Trophoblast cell (in vitro differentiated cells and primary cell): Measurements from ENCODE around the gene TRIM34. TPM values are rescaled to one million over a fixed set of nuclear protein-coding genes. Genes with fewer than 3 reads are reported as not detected.
A peak's percentile ranks its signal among the peaks of the same experiment; 100 is the strongest.

Experiments
- DNase-seq, 2 donors: peaks; one replicate each; pipeline ENCODE4 v3.0.0-alpha.2; 2016
- H2AFZ ChIP-seq: 2 replicates; pipeline ENCODE4 v1.6.1; 2013; ENCODE audit warnings: low read length, moderate library complexity, mild to moderate bottlenecking; ENCODE audit not compliant: insufficient read depth, poor library complexity
- H2AK5ac ChIP-seq: 2 replicates; pipeline ENCODE4 v1.6.1; 2013; ENCODE audit warnings: mild to moderate bottlenecking, low read length
- H2BK120ac ChIP-seq: 2 replicates; pipeline ENCODE4 v1.6.1; 2013; ENCODE audit warnings: low read length, mild to moderate bottlenecking, moderate library complexity; ENCODE audit not compliant: insufficient read depth, poor library complexity
- H2BK12ac ChIP-seq: 2 replicates; pipeline ENCODE4 v1.6.1; 2013; ENCODE audit warnings: mild to moderate bottlenecking, low read length, moderate library complexity
- H2BK5ac ChIP-seq: 2 replicates; pipeline ENCODE4 v1.6.1; 2013; ENCODE audit warnings: low read length, low read depth, moderate library complexity, mild to moderate bottlenecking; ENCODE audit not compliant: poor library complexity
- H3K14ac ChIP-seq: 2 replicates; pipeline ENCODE4 v1.6.1; 2013; ENCODE audit warnings: mild to moderate bottlenecking, low read length
- H3K18ac ChIP-seq: 2 replicates; pipeline ENCODE4 v1.6.1; 2013; ENCODE audit warnings: mild to moderate bottlenecking, low read length
- H3K23ac ChIP-seq: 2 replicates; pipeline ENCODE4 v1.6.1; 2013; ENCODE audit warnings: low read length
- H3K27ac ChIP-seq: 2 replicates; pipeline ENCODE4 v1.5.1; 2013; ENCODE audit warnings: low read depth, mild to moderate bottlenecking, inconsistent platforms, low read length, moderate library complexity
- H3K27me3 ChIP-seq: 2 replicates; pipeline ENCODE4 v1.6.1; 2013; ENCODE audit warnings: inconsistent platforms, mild to moderate bottlenecking, low read length, moderate library complexity; ENCODE audit not compliant: insufficient read depth
- H3K36me3 ChIP-seq, 2 experiments: 1 replicate in 1 of 2; 2 replicates in 1 of 2; pipeline ENCODE4 v1.6.1; 2013; ENCODE audit warnings: low read length in 2 of 2, mild to moderate bottlenecking in 2 of 2, moderate library complexity in 1 of 2; ENCODE audit not compliant: insufficient read depth in 2 of 2, control insufficient read depth in 1 of 2
- H3K4ac ChIP-seq: 2 replicates; pipeline ENCODE4 v1.6.1; 2013; ENCODE audit warnings: low read depth, mild to moderate bottlenecking, low read length, moderate library complexity
- H3K4me1 ChIP-seq, 2 experiments: 1 replicate in 1 of 2; 2 replicates in 1 of 2; pipeline ENCODE4 v1.6.1; 2013; ENCODE audit warnings: low read length in 2 of 2, mild to moderate bottlenecking in 2 of 2, moderate library complexity in 1 of 2; ENCODE audit not compliant: insufficient read depth in 2 of 2, control insufficient read depth in 1 of 2
- H3K4me2 ChIP-seq: 2 replicates; pipeline ENCODE4 v1.6.1; 2013; ENCODE audit warnings: inconsistent platforms, mild to moderate bottlenecking, low read length, moderate library complexity
- H3K4me3 ChIP-seq: 2 replicates; pipeline ENCODE4 v1.5.1; 2013; ENCODE audit warnings: mild to moderate bottlenecking, low read depth, low read length, inconsistent platforms
- H3K79me1 ChIP-seq: one replicate; pipeline ENCODE4 v1.6.1; 2013; ENCODE audit warnings: low read length
- H3K79me2 ChIP-seq: 2 replicates; pipeline ENCODE4 v1.6.1; 2013; ENCODE audit warnings: low read length, mild to moderate bottlenecking; ENCODE audit not compliant: control insufficient read depth, insufficient read depth, poor library complexity
- H3K9ac ChIP-seq: 2 replicates; pipeline ENCODE4 v1.6.1; 2013; ENCODE audit warnings: mild to moderate bottlenecking, low read length
- H3K9me3 ChIP-seq: 2 replicates; pipeline ENCODE4 v1.6.1; 2013; ENCODE audit warnings: low read depth, mild to moderate bottlenecking, control low read depth, inconsistent platforms, low read length; ENCODE audit not compliant: insufficient read depth
- H4K12ac ChIP-seq: 2 replicates; pipeline ENCODE4 v1.6.1; 2013; ENCODE audit warnings: low read depth, mild to moderate bottlenecking, low read length, moderate library complexity
- H4K8ac ChIP-seq: 2 replicates; pipeline ENCODE4 v1.6.1; 2013; ENCODE audit warnings: low read depth, mild to moderate bottlenecking, low read length, moderate library complexity
- H4K91ac ChIP-seq: one replicate; pipeline ENCODE4 v1.6.1; 2013; ENCODE audit warnings: low read depth, mild to moderate bottlenecking, low read length, moderate library complexity
- WGBS: extraction: QIAGEN DNeasy Blood & Tissue Kit; methylation state at CpG from one replicate; pipeline ENCODE4 v1.1.7; 2013; ENCODE audit warnings: missing lambda C conversion rate; ENCODE audit not compliant: insufficient read length, insufficient coverage; ENCODE audit errors: extremely low coverage; 5-methylcytosine and 5-hydroxymethylcytosine counted together
- polyA plus RNA-seq: library from polyadenylated mRNA; stranded (reverse); fragments of 200-250 nt; gene quantifications from 2 replicates; pipeline ENCODE4 v1.2.3, GENCODE V29; 2013

TRIM34 gene
- polyA plus RNA-seq, result 7.3 and 8.8 TPM in 2 replicates

- Histone ChIP-seq H3K9ac (no peak within 1 kb of the TSS), H4K12ac (no peak within 1 kb of the TSS), H3K4ac (no peak within 1 kb of the TSS), H2BK5ac (no peak within 1 kb of the TSS), H2BK12ac (no peak within 1 kb of the TSS), H3K4me3 (no peak within 1 kb of the TSS), H3K23ac (no peak within 1 kb of the TSS), H3K9me3 (no peaks in the 10 kb centered on the region), H3K27me3 (no peaks in the 10 kb centered on the region), H3K27ac (no peak within 1 kb of the TSS), H3K18ac (no peak within 1 kb of the TSS), H2BK120ac (no peak within 1 kb of the TSS), H3K79me2 (no peaks in the 10 kb centered on the region), H3K79me1 (peaks cover 15% of the 10 kb centered on the region), H4K91ac (no peak within 1 kb of the TSS), H3K4me2 (peak within 1 kb of the TSS; percentile 57), H2AK5ac (no peak within 1 kb of the TSS), H2AFZ (peak within 1 kb of the TSS; percentile 15), H4K8ac (peak within 1 kb of the TSS; percentile 21), H3K14ac (no peak within 1 kb of the TSS), H3K36me3 (no peaks in the 10 kb centered on the region), H3K4me1 (peaks cover 12% of the 10 kb centered on the region in 2 experiments)
- DNase-seq, result peak; percentile 22 to 44
- no CpG with 5 or more reads among the region's 7 CpGs for WGBS
Observed at GRCh38 chr11:5624489-5625279, at the start of gene TRIM34. Gene TRIM34, plus strand, starts transcription at chr11:5625001. Its CDS starts 7,331 bp downstream, at chr11:5632332.

- Histone ChIP-seq H3K4me2 (no peak overlapping the region), H3K14ac (no peak overlapping the region), H2AFZ (no peak overlapping the region), H3K79me1 (no peaks in the 10 kb centered on the region), H3K9ac (no peak overlapping the region), H2AK5ac (no peak overlapping the region), H3K4me3 (no peak overlapping the region), H2BK120ac (no peak overlapping the region), H3K23ac (no peak overlapping the region), H2BK12ac (no peak overlapping the region), H3K9me3 (no peaks in the 10 kb centered on the region), H3K36me3 (no peaks in the 10 kb centered on the region), H3K18ac (no peak overlapping the region), H3K27ac (no peak overlapping the region), H3K79me2 (no peaks in the 10 kb centered on the region), H4K8ac (no peak overlapping the region), H3K27me3 (no peaks in the 10 kb centered on the region), H2BK5ac (no peak overlapping the region), H4K12ac (no peak overlapping the region), H3K4me1 (no peaks in the 10 kb centered on the region), H3K4ac (no peak overlapping the region), H4K91ac (no peak overlapping the region)
- DNase-seq, result no peak
- WGBS, result no CpG with 5 or more reads among the region's 4 CpGs
Observed at GRCh38 chr11:5575152-5575551, 49.6 kb upstream of the TRIM34 start.

DNA sequence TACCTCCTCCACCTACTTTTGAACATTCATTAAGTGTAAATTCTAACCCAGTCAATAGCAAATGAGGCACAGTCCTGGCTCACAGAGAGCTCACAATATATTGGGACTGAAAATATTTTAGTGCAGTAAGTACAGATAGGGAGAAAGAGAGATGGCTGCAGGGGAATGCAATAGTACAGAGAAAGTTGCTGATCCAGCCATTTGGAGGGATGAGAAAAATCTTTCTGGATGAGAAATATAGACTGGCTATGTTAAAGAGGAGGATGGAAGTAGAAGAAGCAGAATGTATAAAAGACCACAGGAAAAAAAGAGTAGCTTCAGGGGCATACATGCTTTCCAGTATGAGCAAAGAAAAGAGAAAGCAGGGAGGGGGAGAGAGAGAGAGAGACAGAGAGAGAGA lies 47.7 kb upstream of the TRIM34 start:
- no peak overlapping the region for H2BK120ac ChIP-seq
- H2BK5ac ChIP-seq, result no peak overlapping the region
- H4K8ac ChIP-seq, result no peak overlapping the region
- no peak overlapping the region for H2BK12ac ChIP-seq
- H3K4me3 ChIP-seq, result no peak overlapping the region
- H3K18ac ChIP-seq, result no peak overlapping the region
- H2AK5ac ChIP-seq, result no peak overlapping the region
- H2AFZ ChIP-seq, result no peak overlapping the region
- H3K79me2 ChIP-seq, result no peaks in the 10 kb centered on the region
- no peak overlapping the region for H3K9ac ChIP-seq
- H4K12ac ChIP-seq, result no peak overlapping the region
- no peak overlapping the region for H3K23ac ChIP-seq
- no peak for DNase-seq
- H4K91ac ChIP-seq, result no peak overlapping the region
- H3K4ac ChIP-seq, result no peak overlapping the region
- no peak overlapping the region for H3K14ac ChIP-seq
- H3K9me3 ChIP-seq, result no peaks in the 10 kb centered on the region
- H3K79me1 ChIP-seq, result no peaks in the 10 kb centered on the region
- H3K27ac ChIP-seq, result no peak overlapping the region
- H3K4me1 ChIP-seq, result no peaks in the 10 kb centered on the region
- no peaks in the 10 kb centered on the region for H3K27me3 ChIP-seq
- no peak overlapping the region for H3K4me2 ChIP-seq
- H3K36me3 ChIP-seq, result no peaks in the 10 kb centered on the region

- Histone ChIP-seq H3K79me2 (no peaks in the 10 kb centered on the region), H2BK120ac (no peak within 1 kb of the TSS), H3K4me3 (no peak within 1 kb of the TSS), H3K79me1 (no peaks in the 10 kb centered on the region), H3K23ac (no peak within 1 kb of the TSS), H3K18ac (no peak within 1 kb of the TSS), H3K9ac (no peak within 1 kb of the TSS), H2AK5ac (no peak within 1 kb of the TSS), H3K27ac (no peak within 1 kb of the TSS), H4K91ac (no peak within 1 kb of the TSS), H4K12ac (no peak within 1 kb of the TSS), H2BK12ac (no peak within 1 kb of the TSS), H3K36me3 (no peaks in the 10 kb centered on the region), H3K4ac (no peak within 1 kb of the TSS), H3K9me3 (no peaks in the 10 kb centered on the region), H4K8ac (no peak within 1 kb of the TSS), H2BK5ac (no peak within 1 kb of the TSS), H3K4me1 (no peaks in the 10 kb centered on the region), H3K27me3 (no peaks in the 10 kb centered on the region), H2AFZ (no peak within 1 kb of the TSS), H3K14ac (no peak within 1 kb of the TSS), H3K4me2 (no peak within 1 kb of the TSS)
- WGBS, result no CpG with 5 or more reads among the region's 8 CpGs
- DNase-seq, result no peak
Observed at GRCh38 chr11:5580577-5580976, 44.2 kb upstream of the TRIM34 start, which contains the start of gene OR52B6. Gene OR52B6, plus strand, starts transcription at chr11:5580877. Its CDS starts 0 bp downstream, at chr11:5580877.
